GM12878 (cell line): ENCODE measurements around the gene SSPN. TPM values are rescaled to one million over a fixed set of nuclear protein-coding genes. Genes with fewer than 3 reads are reported as not detected.
A peak's percentile ranks its signal among the peaks of the same experiment; 100 is the strongest.

Experiments
- ATAC-seq: fragments of 200-7000 bp; cut with Tn5 transposase; 3 replicates; pipeline ENCODE4 v1.9.1; 2020; ENCODE audit warnings: mild to moderate bottlenecking, moderate library complexity
- BruUV-seq: library from RNA; stranded (reverse); fragments of 400-500 nt; replicated peaks from 2 replicates; lab custom pipeline; 2021; lab: Mats Ljungman, UMichigan
- CTCF ChIA-PET: fragments of 300-600 bp; sonication (Branson Sonifier 250); formaldehyde crosslinking; extraction: SDS; loops from one replicate; lab custom pipeline; 2021; ENCODE audit warnings: inconsistent platforms; lab: Yijun Ruan, JAX
- POLR2A ChIA-PET: fragments of 350-600 bp; formaldehyde crosslinking; extraction: SDS; loops from one replicate; lab custom pipeline; 2021; ENCODE audit warnings: inconsistent platforms; lab: Charles Lee
- RAD21 ChIA-PET: fragments of 300-600 bp; sonication (Branson Sonifier 250); formaldehyde crosslinking; loops from one replicate; lab custom pipeline; 2023; ENCODE audit warnings: antibody characterized with exemption; ENCODE audit not compliant: unreplicated experiment; lab: Charles Lee
- SMC1A ChIA-PET: fragments of 300-600 bp; sonication (Branson Sonifier 250); formaldehyde crosslinking; loops from one replicate; lab custom pipeline; 2023; ENCODE audit not compliant: unreplicated experiment, uncharacterized antibody; lab: Charles Lee
- DNase-seq: peaks from one replicate; pipeline ENCODE4 v3.0.0-alpha.2; 2011; ENCODE audit warnings: low read depth, low spot score
- FAIRE-seq: peaks from 3 replicates; lab custom pipeline; 2011; peaks lifted over from hg19 to GRCh38; lab: Jason Lieb, UNC
- H2AFZ ChIP-seq: 2 replicates; pipeline ENCODE4 v1.6.0; 2011; ENCODE audit warnings: low read depth, low read length, control low read depth; ENCODE audit not compliant: control insufficient read depth
- H3K27ac ChIP-seq: 2 replicates; pipeline ENCODE4 v1.5.1; 2011; ENCODE audit warnings: control low read depth; ENCODE audit not compliant: control insufficient read depth, insufficient read depth
- H3K27me3 ChIP-seq, 2 experiments: replicated peaks in 1 of 2; 2 replicates each; pipeline versions ENCODE4 v1.6.0 to v1.6.1; 2011; ENCODE audit warnings: low read length in 1 of 2; ENCODE audit not compliant: control insufficient read depth in 2 of 2, insufficient read depth in 2 of 2
- H3K36me3 ChIP-seq, 2 experiments: 2 replicates each; pipeline ENCODE4 v1.5.1; 2011; ENCODE audit warnings: low read length in 1 of 2; ENCODE audit not compliant: control insufficient read depth in 2 of 2, insufficient read depth in 2 of 2
- H3K4me1 ChIP-seq: 2 replicates; pipeline ENCODE4 v1.6.1; 2011; ENCODE audit warnings: mild to moderate bottlenecking, low read length, moderate library complexity, mixed read lengths; ENCODE audit not compliant: control insufficient read depth, insufficient read depth
- H3K4me2 ChIP-seq: 2 replicates; pipeline ENCODE4 v1.6.0; 2011; ENCODE audit warnings: control low read depth; ENCODE audit not compliant: control insufficient read depth, insufficient read depth
- H3K4me3 ChIP-seq: fragments of 200-600 bp; sonication (generic); 2 replicates; pipeline ENCODE4 v1.5.1; 2016
- H3K79me2 ChIP-seq: 2 replicates; pipeline ENCODE4 v1.6.0; 2011; ENCODE audit warnings: low read length; ENCODE audit not compliant: control insufficient read depth, insufficient read depth
- H3K9ac ChIP-seq: 2 replicates; pipeline ENCODE4 v1.8.0; 2011; ENCODE audit warnings: low read length, control low read depth, mixed read lengths; ENCODE audit not compliant: control insufficient read depth, insufficient read depth
- H3K9me3 ChIP-seq: replicated peaks from 3 replicates; pipeline ENCODE4 v1.5.1; 2011; ENCODE audit warnings: mild to moderate bottlenecking, low read length; ENCODE audit not compliant: control insufficient read depth, insufficient read depth
- H4K20me1 ChIP-seq: 2 replicates; pipeline ENCODE4 v1.6.0; 2011; ENCODE audit not compliant: control insufficient read depth, insufficient read depth
- BMI1 ChIP-seq: fragments of 450-650 bp; IDR thresholded peaks from 2 replicates; pipeline ENCODE4 v1.6.1; 2016; ENCODE audit warnings: mild to moderate bottlenecking, moderate library complexity, borderline replicate concordance
- DPF2 ChIP-seq: fragments of 450-650 bp; IDR thresholded peaks from 2 replicates; pipeline ENCODE4 v1.6.1; 2017; ENCODE audit warnings: mild to moderate bottlenecking
- E2F4 ChIP-seq: IDR thresholded peaks from 2 replicates; pipeline ENCODE4 v1.6.1; 2012; ENCODE audit warnings: low read depth, low read length, improper control_type of control experiment
- EP300 ChIP-seq, 2 experiments: fragments of 150-350 bp in 1 of 2; IDR thresholded peaks; 2 replicates each; pipeline ENCODE4 v1.6.1; 2011 to 2012; ENCODE audit warnings: low read depth in 2 of 2, low read length in 2 of 2, borderline replicate concordance in 1 of 2, improper control_type of control experiment in 1 of 2, inconsistent platforms in 1 of 2; ENCODE audit not compliant: control insufficient read depth in 1 of 2
- FOXM1 ChIP-seq: IDR thresholded peaks from 2 replicates; pipeline ENCODE4 v1.6.1; 2012; ENCODE audit warnings: low read depth, mild to moderate bottlenecking, inconsistent platforms, low read length, moderate library complexity
- IKZF2 ChIP-seq, 2 experiments: fragments of 450-650 bp; IDR thresholded peaks; 2 replicates each; pipeline ENCODE4 v1.6.1; 2017; ENCODE audit warnings: mild to moderate bottlenecking in 2 of 2, moderate library complexity in 2 of 2
- MLLT1 ChIP-seq: fragments of 450-650 bp; IDR thresholded peaks from 2 replicates; pipeline ENCODE4 v1.6.1; 2016; ENCODE audit warnings: mild to moderate bottlenecking
- MTA2 ChIP-seq: fragments of 450-650 bp; IDR thresholded peaks from 2 replicates; pipeline ENCODE4 v1.6.1; 2016; ENCODE audit warnings: low read depth, mild to moderate bottlenecking, moderate library complexity
- NFYA ChIP-seq: IDR thresholded peaks from 2 replicates; pipeline ENCODE4 v1.6.1; 2011; ENCODE audit warnings: low read depth, mild to moderate bottlenecking, low read length, improper control_type of control experiment, borderline replicate concordance
- NFYB ChIP-seq: IDR thresholded peaks from 2 replicates; pipeline ENCODE4 v1.6.1; 2011; ENCODE audit warnings: low read depth, mild to moderate bottlenecking, low read length, improper control_type of control experiment, moderate library complexity; ENCODE audit not compliant: insufficient read depth
- RAD21 ChIP-seq: IDR thresholded peaks from 2 replicates; pipeline ENCODE4 v1.6.1; 2011; ENCODE audit warnings: mild to moderate bottlenecking, low read depth, low read length, moderate library complexity; ENCODE audit not compliant: insufficient read depth
- RELA ChIP-seq: fragments of 450-650 bp; IDR thresholded peaks from 2 replicates; pipeline ENCODE4 v1.8.0; 2014; ENCODE audit warnings: borderline replicate concordance; ENCODE audit not compliant: partially characterized antibody
- RFX5 ChIP-seq: IDR thresholded peaks from 2 replicates; pipeline ENCODE4 v1.6.1; 2011; ENCODE audit warnings: low read depth, low read length, improper control_type of control experiment
- TCF12 ChIP-seq: IDR thresholded peaks from 2 replicates; pipeline ENCODE4 v1.6.1; 2011; ENCODE audit warnings: low read depth, mild to moderate bottlenecking, low read length
- ZNF217 ChIP-seq: fragments of 450-650 bp; IDR thresholded peaks from 2 replicates; pipeline ENCODE4 v1.6.1; 2017; ENCODE audit warnings: antibody characterized with exemption, mild to moderate bottlenecking
- ZNF592 ChIP-seq: fragments of 450-650 bp; IDR thresholded peaks from 2 replicates; pipeline ENCODE4 v1.6.1; 2017; ENCODE audit warnings: mild to moderate bottlenecking, moderate library complexity
- WGBS: methylation state at CpG from one replicate; pipeline ENCODE4 v1.1.6; 2016; ENCODE audit warnings: low lambda C conversion rate; ENCODE audit not compliant: insufficient replicate concordance, insufficient coverage; ENCODE audit errors: missing lambda C conversion rate; 5-methylcytosine and 5-hydroxymethylcytosine counted together
- in situ Hi-C: fragments of 300-500 bp; cut with MboI; formaldehyde crosslinking; loops from 9 replicates; pipeline ENCODE4 v1.14.3; 2018; ENCODE audit warnings: mixed read lengths
- intact Hi-C: fragments of 100-400 bp; cut with micrococcal nuclease; formaldehyde crosslinking; loops from one replicate; pipeline ENCODE4 v1.14.2; 2022; ENCODE audit not compliant: unreplicated experiment
- polyA plus RNA-seq, 11 experiments: library from polyadenylated mRNA; depleted of rRNA in 4 of 11; unstranded in 6 of 11; stranded (reverse) in 5 of 11; fragments of >200 nt; fragmentation: Nextera tagmentation in 4 of 11; fragmentation: Illumina TruSeq in 1 of 11; extraction: Ambion mirVana in 4 of 11; extraction: Trizol in 1 of 11; gene quantifications; 1 replicate in 1 of 11; 2 replicates in 10 of 11; pipeline versions ENCODE4 v1.2.1 to v1.2.3, GENCODE V29; 2011 to 2016; ENCODE audit warnings: inconsistent platforms in 2 of 11, missing spikeins in 2 of 11, low read depth in 1 of 11
- total RNA-seq, 4 experiments: library from RNA; depleted of rRNA in 3 of 4; stranded (reverse); fragments of >200 nt in 3 of 4; fragmentation: Illumina TruSeq in 1 of 4; extraction: Trizol in 1 of 4; gene quantifications; 2 replicates each; pipeline versions ENCODE4 v1.2.1 to v1.2.3, GENCODE V29; 2013 to 2021

The SSPN gene
- total and polyA plus RNA-seq, 10 of the 15 experiments (the other 5 are each of a cell fraction or from before 2014, with no cell fraction given), result 0.04 to 0.41 (median 0.28) TPM; not detected in 5

GRCh38 chr12:26271889-26272492 lies 76.6 kb downstream of the SSPN start:
- POLR2A ChIA-PET, result interaction anchor here (0.5 to 6.6 kb wide), 8 partner anchors 12 to 273 kb away, joined by 3 to 41 read pairs (median 4); no protein-coding TSS in a partner anchor
- H2AFZ ChIP-seq, result peak overlapping the region; percentile 63
- CTCF ChIA-PET, result interaction anchor here (0.8 to 6.9 kb wide), 11 partner anchors 12 to 153 kb away, joined by 3 to 46 read pairs (median 4); partner anchors contain the start of genes BHLHE41 and SSPN
- H3K79me2 ChIP-seq, result no peaks in the 10 kb centered on the region
- peak; percentile 13 for FAIRE-seq
- H3K9me3 ChIP-seq, result no peaks in the 10 kb centered on the region
- H3K4me1 ChIP-seq, result peaks cover 44% of the 10 kb centered on the region
- no peak overlapping the region for H3K9ac ChIP-seq
- peak; percentile 53 for ATAC-seq
- no peaks in the 10 kb centered on the region; a peak in 1 of 4 replicates for H3K27me3 ChIP-seq
- peak; percentile 69 for DNase-seq
- in situ Hi-C loops (no loop called here), intact Hi-C loops (loop anchor here (2.0 to 5.0 kb wide), 2 partner anchors 115 to 150 kb away; no protein-coding TSS in a partner anchor)
- SMC1A ChIA-PET, result interaction anchor here (0.5 to 11.8 kb wide), 29 partner anchors 8 to 251 kb away, joined by 3 to 203 read pairs (median 5); partner anchors contain the start of gene BHLHE41
- no peaks in the 10 kb centered on the region for H3K36me3 ChIP-seq
- BruUV-seq, result no TSS peak
- no peaks in the 10 kb centered on the region for H4K20me1 ChIP-seq
- WGBS, result 25% methylated on average over 14 of the region's 14 CpGs
- H3K4me2 ChIP-seq, result peak overlapping the region; percentile 49
- RAD21 ChIA-PET, result interaction anchor here (0.8 to 9.6 kb wide), 15 partner anchors 19 to 175 kb away, joined by 3 to 111 read pairs (median 4); partner anchors contain the start of gene BHLHE41
- no peak overlapping the region for H3K4me3 ChIP-seq
- H3K27ac ChIP-seq, result peak overlapping the region; percentile 59
- 0 out of 2 replicates have a peak, but pooled peaks have one; percentile 43 for TF ChIP-seq ZNF217
- TF ChIP-seq MLLT1, result peak; percentile 82; the same call in 1 of the 2 replicates
- TF ChIP-seq NFYB, result no peak
- TF ChIP-seq ZNF592, result 0 out of 2 replicates have a peak, but pooled peaks have one; percentile 52
- TF ChIP-seq EP300 (IDR thresholded peaks at IDR 0.05; ENCODE audit: borderline replicate concordance in 1 of 2, control insufficient read depth in 1 of 2, low read depth in 2 of 2, low read length in 2 of 2), result peak in 1 of 2 experiments; percentile 62; a peak in 1 of 4 replicates
- peak; percentile 88 for TF ChIP-seq RELA
- no peak for TF ChIP-seq RFX5
- TF ChIP-seq FOXM1, result no peak
- TF ChIP-seq RAD21, result no peak
- TF ChIP-seq E2F4, result no peak
- TF ChIP-seq TCF12, result 0 out of 2 replicates have a peak, but pooled peaks have one; percentile 1
- no peak for TF ChIP-seq NFYA
- 0 out of 2 replicates have a peak, but pooled peaks have one; percentile 31 for TF ChIP-seq BMI1
- TF ChIP-seq MTA2, result peak; percentile 48; the same call in 1 of the 2 replicates
- TF ChIP-seq DPF2, result peak; percentile 86
- TF ChIP-seq IKZF2 (IDR thresholded peaks at IDR 0.05), result peak; percentile 63 to 67; a peak in 3 of 4 replicates
